NCI-H1436 (cell line): ENCODE data around the gene LRRC51.

Experiments used
- DNase-seq: peaks from one replicate; lab custom pipeline; 2025; lab: John Stamatoyannopoulos, UW

Gene LRRC51, protein sequence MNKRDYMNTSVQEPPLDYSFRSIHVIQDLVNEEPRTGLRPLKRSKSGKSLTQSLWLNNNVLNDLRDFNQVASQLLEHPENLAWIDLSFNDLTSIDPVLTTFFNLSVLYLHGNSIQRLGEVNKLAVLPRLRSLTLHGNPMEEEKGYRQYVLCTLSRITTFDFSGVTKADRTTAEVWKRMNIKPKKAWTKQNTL

DNA sequence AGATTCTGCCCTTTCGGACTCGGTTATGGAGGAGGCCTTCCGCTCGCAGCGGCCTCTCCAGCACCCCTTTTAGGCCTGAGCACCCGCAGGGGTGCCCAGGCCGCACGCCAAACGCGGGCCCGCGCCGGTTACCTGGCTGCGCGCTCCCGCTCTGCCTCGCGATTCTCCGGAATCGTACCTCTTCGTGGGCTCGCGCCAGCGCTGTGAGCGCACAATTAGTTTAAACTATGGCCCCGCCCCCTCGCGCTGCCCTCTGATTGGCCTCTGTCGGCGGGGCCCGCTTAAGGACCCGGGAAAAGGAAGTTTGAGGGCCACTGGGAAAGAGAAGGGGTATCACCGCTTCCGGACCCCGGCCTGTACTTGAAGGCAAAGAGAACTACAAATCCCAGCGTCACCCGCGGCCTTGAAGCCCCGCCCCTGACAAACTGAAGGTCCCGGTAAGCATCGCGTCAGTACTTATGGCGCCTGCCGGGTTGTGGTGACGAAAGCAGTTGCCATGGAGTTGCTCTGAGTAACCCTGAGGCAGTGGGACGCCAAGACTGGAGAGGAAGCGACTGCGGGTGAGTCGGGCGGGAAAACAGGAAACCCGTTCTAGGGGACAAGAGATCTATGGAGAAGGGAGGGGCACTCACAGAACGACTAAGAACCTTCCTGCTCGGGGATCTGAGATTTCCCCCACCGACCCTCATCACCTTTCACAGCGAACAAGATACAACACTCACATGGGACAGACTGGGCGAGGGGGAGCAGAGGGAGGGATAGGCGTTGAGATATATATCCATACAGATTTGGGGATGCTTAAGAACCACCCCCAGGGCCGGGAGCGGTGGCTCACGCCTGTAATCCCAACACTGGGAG is at the start of gene LRRC51, which contains the start of gene NUMA1:
LRRC51 (plus strand) TSS at position 525 of the 858 bp plus-strand sequence. CDS start 8,234 bp downstream, outside the sequence.
NUMA1 (minus strand) TSS at position 217 of the 858 bp plus-strand sequence. CDS start 44,599 bp downstream, outside the sequence.
- DNase-seq, result peak; percentile 100

DNA sequence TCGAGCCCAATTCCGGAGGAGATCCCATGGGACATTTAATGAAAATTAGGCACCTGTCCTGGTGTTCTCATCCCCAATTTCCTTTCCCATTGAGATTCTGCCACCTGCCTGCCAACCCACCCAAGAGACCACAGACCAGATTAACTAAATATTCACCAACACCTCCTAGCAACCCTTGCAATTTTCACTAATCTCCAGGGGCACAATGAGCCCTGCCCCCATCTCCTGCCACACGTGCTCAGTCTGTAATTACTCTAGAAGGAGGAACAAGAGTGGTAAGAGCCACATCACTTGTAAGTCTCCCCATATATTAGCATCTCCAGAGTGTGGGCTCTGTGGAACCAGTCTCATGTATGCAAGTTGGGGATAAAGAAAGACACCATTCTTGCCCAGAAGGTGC is 44.0 kb upstream of the LRRC51 start:
- peak; percentile 75 for DNase-seq

DNA sequence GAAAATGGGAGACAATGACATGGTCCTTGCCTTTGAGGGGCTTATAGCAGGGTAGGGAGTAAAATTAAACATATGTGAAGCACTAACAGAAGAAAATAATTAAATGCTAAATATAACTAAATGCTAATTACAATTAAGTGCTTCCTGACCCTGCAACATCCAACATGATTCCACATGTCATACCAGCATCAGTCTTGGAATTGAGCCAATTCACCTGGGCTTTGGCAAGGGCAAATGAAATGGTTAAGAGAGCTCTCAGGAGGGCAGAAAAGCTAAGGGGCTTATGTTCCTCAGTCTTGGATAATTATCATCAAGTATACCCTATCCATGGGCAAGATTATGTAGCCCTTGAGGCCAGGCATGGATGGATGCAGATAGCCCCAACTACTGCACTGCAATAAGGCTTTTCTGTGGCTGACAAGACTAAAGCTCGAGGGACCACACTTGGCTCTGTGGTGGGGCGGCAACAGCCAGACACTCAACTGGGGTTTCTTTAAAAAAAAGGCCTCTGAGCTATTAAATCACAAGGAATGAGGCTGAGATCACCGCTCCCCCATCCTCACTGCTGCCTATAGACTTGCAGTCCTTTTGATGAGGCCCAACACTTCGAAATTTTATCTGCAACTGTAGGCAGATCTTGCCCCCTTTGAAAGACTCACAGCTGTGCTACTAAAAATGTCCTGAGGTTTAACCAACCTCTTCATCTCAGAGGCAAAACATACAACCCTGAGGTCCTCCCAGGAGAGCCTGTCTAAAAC is 42.9 kb upstream of the LRRC51 start:
- peak; percentile 65 for DNase-seq

DNA sequence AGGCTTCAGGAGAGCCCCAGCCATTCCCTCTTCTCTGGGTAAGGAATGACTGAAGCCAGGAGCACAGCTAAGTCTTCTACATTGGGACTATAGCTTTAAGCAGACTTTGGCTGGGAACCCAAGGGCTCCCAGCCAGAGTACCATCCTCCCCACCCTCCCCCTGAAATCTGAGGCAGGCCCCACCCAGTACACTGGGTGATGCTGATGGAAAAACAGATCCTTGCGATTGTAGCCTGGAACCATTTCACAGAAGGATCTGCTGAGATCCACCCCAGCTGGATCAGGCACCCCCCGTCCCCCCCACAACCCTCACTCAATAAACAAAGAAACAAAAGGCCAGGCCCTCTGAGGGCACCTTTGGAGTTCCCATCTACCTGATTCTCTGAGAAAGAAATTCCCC is 42.2 kb upstream of the LRRC51 start:
- DNase-seq, result no peak

DNA sequence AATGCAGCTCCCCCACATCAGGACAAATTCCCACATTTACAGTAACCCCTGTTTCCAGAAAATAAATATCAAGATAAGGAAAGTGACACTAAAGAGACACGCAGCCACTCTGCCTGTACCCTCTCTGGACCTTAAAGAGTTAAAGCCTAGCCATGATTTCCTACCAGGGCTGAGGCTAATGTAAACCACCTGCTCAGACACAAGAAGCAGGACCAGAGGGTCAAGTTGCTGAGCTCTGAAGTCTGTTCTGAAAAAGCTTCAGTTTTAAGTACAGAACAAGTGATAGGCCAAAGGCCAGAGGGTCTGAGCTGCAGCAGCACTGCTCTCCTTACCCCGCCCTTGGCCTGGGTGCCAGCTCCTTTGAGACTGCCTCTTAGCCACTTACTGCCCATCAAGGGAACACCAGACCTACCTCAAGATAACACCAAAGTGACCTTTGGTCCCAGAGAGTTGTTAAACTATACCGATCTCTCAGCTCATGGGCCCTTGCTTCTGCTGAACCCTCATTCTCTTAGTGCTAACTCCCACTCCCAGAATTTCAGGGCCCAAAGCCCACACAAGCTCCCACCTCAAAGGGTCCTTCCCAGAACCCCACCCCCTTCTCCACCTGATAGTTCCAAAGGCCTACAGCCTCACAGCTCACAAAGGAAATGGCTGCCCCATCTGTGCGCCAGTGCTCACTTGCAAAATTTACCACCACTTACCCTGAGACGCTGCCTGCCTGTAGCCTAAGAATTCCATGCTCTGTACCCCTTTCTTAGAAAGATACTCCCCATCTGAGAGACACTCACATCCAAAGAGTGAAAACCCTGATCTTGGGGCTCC is 41.4 kb upstream of the LRRC51 start:
- no peak for DNase-seq

DNA sequence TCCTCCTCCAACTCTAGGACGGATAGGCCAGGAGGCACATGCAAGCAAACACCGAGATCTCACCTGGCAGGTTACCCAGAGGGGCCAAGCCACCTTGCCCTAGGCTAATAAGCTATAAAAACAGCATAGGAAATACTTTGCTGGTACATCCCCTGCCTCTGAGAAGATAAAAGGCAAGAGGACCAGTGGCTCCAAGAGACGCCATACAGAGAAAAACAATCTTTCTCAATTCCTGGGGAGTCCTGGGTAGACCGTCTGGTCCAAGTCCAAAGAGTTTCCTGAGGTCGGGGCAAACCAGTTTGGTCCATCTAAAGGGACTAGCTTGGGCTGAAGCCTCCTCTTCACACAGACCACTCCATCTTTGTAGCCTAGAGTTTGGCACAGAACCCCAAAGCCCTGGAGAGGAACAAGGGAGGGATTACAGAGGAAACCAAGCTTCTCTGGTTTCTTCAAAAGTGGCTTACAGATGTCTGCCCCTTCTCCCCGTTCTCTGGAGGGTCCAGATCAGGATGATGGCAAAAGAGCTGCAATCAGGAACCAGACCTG is 40.7 kb upstream of the LRRC51 start:
- DNase-seq, result no peak

DNA sequence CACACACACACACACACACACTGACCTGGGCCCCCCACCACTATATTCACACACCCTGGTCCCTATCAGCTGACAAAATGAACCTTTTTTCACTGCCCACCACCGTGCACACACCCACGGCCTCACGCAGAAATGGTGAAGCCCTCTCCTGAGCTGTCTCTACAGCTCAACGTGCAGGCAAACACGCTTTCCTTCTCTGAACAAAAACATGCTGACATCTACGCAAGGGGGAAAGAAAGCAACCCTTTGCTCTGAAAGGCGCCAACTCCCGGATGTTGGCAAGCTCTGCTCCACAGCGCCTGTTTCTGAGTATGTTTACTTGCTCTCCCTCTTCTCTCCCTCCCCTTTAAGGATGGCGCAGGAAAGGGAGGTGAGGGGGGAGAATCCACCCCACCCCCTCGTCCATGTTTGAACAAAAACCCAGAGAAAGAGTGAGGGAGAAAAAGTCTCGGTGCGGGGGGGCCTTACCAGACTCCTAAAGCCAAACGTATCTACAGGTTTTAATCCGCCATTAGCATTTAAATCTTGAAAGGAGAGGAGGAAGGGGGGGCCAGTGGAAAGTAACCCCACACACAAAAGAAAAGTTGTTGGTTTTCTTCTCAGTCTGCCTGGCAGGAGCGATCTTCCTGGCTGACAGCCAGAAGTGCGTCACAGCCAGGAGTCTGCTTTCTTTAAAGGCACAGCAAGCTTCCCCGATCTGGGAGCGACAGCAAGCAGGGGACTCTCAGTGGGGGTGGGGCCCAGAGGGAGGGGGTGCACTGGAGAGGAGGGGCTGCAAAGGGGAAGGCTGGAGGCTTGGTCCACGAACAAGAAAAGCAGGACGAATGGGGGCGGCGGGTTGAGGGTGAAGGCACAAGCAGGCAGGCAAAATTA is 39.9 kb upstream of the LRRC51 start:
- peak; percentile 84 for DNase-seq

DNA sequence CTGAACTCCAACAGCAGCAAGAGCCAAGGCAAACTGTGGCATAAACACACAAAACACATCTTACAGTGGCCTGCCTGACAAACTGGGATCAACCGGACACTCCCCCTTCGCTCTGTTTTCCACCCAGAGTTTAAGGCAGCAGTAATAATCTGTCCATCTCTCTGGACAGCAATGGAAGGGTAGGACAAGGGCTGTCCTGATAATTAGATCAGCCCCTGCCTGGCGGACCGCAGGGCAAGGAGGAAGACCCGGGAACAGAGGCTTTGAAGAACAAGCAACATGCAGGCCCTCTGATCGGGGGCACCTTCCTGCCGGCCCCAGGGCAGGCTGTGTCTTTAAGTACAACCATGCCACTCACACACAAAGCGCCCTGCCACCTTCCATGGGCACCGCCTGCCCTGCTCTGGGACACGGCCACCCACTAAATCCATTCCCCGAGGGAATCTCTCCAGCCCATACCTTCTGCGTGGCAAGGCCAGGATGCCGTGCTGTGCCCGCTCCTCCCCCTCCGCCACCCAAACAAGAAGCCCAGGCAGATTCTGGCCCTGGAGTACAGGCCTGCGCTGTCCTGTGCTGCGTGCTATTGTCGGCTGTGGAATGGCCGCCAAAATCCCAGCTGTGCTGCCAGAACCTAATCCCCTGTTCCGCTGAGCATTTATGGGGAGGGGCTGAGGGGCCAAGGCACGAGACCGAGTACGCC is 39.1 kb upstream of the LRRC51 start:
- peak; percentile 55 for DNase-seq

DNA sequence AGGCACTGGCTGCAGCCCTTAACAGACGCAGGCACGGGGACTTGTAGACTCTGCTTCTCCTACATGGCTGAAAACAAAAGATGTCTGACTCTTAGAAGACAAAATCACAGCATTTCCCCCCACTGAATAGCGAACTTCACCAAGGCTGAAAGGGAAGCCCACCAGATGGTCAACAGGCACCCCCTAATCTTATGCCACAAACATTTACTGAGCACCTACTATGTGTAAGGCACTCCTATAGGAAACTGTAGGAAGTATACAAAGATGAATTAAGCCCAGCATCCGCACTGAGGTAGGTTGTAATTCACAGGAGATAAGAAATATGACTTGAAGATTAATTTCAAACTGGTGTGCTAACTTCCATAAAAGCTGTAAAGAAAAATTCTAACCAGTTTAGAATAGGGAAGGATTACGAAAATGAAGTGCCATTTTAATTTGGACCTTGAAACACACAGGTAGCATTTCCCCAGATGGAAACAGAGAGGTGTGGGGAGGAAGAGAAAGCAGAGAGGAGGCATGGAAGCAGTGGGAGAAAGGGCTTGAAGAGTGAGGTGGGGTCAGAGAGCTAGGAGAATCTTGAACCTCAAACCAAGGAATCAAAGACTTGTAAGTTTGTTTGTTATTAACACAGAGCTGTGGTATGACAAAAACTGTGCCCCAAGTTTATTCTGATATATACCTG is 38.4 kb upstream of the LRRC51 start:
- DNase-seq, result no peak

DNA sequence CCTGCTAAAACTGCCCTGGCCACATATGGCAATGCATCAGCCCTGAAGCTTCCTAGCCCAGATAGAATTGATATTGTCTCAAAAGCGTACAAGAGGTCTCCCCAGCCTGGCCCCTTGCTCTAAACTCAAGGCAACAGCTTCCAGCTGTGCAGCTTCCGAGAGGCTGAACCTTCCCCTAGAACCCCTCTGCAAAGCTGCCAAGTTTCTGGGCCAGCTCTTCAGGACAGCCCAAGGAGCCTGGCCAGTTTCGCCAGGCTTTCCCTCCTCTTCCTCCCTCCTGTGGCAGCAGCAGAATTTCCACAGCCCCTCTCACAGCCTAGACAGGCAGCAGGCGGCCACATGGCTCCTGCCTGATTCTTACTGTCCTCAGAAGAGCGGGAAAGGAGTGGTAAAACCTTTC is 34.8 kb upstream of the LRRC51 start:
- no peak for DNase-seq

DNA sequence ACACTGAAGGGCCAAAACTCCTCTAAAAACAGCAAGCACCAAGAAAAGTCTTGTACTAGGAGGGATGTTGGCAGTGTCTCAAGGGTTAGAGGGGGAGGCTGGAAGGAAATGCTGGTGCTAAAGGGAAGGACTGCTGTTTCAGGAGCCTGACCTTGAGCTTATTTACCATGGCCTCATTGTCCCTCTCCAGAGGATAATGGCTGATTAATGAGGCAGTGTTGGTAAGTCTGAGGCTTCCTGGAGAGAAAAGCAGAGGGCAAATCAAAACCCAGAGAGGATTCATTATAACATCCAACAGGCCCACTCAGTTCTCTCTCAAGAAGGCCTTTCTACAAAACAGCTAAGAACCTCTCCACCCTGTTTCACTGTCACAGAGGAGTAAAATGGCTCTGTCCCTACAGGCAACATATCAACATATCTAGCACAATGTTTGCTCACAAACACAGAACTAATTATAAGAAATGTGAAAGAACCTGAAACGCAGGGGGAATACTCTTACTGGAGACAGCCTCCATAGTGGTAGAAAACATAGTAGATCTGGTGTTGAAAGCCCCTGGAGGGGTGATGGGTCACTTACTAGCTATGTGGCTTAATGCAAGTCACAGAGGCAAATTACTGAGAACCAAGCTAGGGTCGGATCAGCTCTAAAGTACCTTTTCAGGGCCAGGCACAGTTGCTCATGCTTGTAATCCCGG is 31.7 kb upstream of the LRRC51 start:
- DNase-seq, result no peak

DNA sequence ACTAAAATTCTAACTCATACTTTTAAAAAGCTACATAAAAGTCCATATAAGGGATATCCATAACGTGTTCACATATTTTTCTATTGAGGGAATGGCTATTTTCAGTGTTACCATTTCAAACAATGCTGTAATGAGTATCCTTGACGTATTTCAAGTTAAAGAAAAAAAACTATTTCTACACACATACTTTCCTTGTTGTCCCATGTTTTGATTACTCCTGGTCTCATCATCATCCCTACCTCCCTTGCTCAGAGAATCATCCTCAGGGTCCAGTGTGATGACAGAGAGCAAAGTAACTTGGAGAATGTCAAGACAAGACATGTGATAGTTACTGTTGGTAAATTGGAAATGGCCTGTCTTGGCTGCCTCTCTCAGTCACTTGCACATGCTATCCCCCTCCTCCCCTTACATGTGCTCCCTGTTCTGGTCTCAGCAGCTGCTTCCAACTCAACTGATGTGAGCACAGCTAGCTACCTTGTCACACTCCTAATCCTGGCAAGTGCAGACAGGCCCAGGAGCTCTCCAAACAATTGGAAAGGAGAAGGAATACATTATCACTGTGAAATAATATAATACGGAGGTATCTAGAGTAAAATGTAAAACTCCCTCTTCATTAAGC is 22.1 kb upstream of the LRRC51 start:
- no peak for DNase-seq

DNA sequence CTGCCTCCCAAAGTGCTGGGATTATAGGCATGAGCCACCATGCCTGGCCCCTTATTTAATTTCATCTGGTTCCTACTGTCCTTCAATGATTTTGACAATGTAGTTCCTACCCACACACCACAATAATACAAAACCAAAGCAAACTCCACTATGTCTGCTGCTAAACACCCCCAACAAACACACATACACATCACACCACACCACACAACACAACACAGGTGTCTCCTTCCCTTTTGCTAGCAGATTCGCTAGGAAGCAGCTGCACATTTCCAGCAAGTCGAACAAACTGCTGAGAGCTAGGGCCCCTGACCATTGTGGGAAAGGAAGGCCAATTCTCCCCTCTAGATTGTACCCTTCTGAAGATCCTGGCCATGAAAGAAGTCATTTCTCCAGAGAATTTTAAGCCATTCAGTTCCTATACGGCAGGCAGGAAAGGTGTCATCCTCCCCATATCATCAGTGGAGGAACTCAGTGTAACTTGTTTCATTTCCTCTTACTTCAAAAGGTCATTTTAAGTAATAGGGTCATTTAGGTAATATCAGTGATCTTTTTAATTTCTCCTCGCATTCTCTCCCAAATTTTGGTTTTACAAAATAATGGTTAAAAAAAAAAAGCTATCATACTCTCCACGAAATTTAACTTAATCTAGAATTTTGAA is 18.8 kb upstream of the LRRC51 start:
- no peak for DNase-seq

DNA sequence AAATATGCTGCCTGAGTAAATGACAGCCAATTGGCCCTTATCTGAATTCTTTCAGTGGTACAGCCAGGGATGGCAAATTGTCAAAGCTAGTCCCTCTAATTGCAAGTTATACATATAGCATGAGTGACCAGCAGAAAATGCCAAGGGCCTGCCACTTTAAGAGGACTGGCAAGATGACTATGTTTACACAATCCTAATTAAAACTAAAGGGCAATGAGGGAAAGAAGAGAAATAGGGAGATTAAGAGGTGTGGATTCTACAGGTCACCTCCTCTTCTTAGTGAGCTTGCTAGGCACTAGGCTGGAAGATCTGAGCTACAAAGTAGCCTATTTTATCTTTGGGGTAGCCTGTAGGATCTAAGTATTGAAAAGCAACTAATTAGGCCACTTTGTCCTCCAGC is 13.8 kb upstream of the LRRC51 start:
- no peak for DNase-seq

DNA sequence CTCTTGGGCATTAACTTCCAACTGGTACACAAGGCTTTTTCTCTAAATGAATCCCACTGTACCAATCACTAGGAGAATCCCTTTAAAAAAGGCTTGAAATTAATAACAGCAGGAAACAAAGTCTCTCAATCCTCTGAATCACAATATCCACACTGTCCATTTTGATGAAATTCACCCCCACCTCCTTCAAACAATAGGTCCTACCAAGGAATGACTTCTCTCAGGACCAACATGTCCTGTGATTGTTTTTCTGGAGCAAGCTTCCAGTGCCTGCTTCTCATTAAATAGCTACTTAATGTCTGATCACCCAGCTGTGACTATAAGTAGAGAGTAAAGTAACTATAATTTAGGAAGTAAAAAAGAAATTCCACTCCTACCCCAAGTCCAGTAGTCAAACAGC is 13.4 kb upstream of the LRRC51 start:
- no peak for DNase-seq

DNA sequence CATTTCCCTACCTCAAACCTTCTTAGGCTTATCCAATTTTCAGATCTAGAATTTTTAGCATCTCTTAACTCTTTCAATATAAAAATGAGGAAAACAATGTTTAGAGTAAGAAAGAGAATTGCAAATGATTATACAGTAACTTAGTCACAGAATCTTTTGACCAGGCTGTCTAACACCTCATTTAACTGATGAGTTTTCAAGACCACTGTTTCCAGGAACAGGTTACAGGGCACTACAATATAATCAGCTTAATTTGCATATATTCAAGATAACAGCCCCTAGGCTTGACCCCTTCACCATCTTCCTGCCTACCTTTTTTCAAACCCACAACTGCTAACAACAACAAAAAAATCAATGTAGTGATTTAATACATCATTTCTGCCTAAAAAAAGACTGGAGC is 13.0 kb upstream of the LRRC51 start:
- DNase-seq, result no peak

DNA sequence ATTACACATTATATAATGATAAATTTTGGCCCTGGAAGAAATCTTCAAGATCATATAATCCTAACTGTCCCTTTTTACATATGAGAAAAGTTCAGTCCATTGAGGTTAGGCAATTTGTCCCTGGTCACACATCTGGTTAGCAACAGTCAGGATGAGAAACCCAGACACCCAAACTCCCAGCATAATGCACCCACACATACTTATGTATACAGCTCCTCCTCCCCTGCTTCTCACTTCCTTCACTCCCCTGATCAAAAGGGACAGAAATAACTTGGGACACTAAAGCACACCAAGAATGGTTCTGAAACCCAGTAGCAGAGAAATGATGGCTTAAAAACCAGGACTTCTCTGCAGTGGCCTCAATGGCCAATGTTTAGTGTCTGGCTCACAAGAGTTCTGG is 11.4 kb upstream of the LRRC51 start:
- DNase-seq, result no peak

DNA sequence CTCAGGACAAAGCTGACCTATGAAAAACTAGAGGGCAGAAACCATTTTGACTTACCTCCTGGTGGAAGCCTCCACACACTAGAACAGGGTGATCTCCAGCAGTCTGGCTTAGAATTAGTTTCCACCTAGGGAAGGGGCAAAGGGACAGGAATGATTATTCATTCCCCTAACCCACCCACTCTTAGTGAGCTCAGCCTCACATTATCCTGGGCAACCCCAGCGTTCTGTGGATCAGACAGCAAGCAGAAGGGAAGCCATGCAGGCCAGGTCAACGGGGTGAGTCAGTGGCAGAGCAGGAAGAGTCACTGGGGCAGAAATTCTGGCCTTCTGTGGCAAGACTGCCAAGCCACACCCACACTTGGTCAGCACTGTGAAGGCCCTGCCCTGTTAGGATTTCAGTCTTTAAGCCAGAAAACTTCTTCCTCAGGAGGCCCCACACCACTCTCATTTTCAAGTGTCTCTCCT is 10.8 kb upstream of the LRRC51 start:
- no peak for DNase-seq
